ENCODE results near the gene PPP6C. TPM values are rescaled to one million over a fixed set of nuclear protein-coding genes. Genes with fewer than 3 reads are reported as not detected.
"Not testable (repeated sequence)": the region's sequence is repeated elsewhere in the genome, so short reads cannot be mapped to it uniquely, and the experiment has no call there.

Gene PPP6C
- polyA plus RNA-seq, 1 donor = 61.9 TPM

GRCh38 chr9:125142560-125143376 lies 46.8 kb downstream of the PPP6C start:
- peak; percentile 13 for DNase-seq

- DNase-seq = no peak
These were observed 47.9 kb downstream of the PPP6C start for GRCh38 chr9:125141751-125142150.

- DNase-seq = no peak
These were observed 48.4 kb downstream of the PPP6C start for GRCh38 chr9:125141251-125141650.

DNA sequence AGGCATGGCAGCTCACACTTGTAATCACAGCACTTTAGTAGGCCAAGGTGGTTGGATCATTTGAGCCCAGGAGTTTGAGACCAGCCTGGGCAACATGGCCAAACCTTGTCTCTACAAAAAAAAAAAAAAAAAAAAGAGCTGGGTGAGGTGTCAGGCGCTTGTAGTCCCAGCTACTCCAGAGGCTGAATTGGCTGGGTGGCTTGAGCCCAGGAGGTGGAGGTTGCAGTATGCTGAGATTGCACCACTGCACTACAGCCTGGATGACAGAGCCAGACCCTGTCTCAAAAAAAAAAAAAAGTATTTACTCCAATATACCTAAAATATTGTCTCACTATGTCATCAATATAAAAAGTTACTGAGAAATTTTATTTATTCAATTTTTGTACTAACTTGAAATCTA lies 49.0 kb downstream of the PPP6C start:
- DNase-seq = no peak

GRCh38 chr9:125137200-125137599 lies 52.4 kb downstream of the PPP6C start:
- DNase-seq = no peak

GRCh38 chr9:125134976-125135375 lies 54.6 kb downstream of the PPP6C start:
- DNase-seq = no peak

DNA sequence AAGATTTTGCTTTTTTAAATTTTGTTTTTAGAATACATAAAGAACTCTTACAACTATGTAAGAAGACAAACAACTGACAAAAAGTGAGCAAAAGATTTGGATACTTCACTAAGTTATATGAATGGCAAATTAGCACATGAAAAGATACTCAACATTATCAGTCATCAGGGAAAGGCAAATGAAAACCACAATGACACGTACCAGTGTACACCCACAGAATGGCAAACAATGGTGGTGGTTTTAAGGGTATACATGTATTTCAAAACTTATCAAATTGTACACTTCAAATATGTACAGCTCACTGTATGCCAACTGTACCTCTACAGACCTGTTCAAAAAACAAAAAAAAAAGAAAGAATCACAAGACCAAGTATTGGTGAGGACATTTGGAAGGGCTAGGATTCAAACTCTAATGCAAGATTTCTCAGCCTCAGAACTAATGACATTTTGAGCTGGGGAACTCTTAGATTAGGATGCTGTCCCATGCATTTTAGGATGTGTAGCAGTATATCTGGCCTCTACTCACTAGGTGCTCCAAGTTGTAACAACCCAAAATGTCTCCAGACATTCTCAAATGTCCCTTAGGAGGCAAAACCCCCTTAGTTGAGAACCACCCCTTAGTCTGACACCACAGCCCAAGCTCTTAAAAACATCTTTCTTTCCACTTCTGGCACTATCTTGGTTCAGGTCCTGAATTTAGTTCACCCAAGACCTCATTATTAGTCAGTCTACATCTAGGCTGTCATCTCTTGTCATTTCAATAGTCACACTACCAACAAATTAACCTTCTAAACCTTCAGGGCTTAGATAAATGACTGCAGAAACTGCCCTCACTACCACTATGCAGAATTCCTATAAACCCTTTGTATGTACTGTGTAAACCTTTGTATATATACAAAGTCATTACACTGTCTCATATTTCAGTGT lies 55.9 kb downstream of the PPP6C start:
- no peak for DNase-seq

DNA sequence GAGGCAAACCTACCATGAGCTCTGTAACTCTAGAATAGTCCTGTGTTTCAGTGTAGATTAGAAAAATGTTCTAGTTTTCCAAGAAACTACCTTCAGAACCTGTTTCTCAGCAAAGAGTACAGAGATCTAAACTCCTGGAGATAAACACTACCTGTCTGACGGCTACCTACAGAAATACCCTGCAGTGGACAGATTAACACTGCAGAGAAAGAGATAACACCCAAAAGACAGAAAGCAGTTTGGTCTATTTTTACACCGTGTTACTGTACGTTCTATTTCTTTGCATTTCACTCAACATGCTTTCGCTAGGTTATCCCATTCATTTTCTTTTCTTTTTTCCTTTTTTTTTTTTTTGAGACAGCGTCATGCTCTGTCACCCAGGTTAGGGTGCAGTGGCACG lies 57.8 kb downstream of the PPP6C start:
- DNase-seq = no peak

- no peak for DNase-seq
These were observed 63.4 kb downstream of the PPP6C start for GRCh38 chr9:125126019-125126746.

- no peak for DNase-seq
These were observed 64.1 kb downstream of the PPP6C start for GRCh38 chr9:125125523-125125922.

DNA sequence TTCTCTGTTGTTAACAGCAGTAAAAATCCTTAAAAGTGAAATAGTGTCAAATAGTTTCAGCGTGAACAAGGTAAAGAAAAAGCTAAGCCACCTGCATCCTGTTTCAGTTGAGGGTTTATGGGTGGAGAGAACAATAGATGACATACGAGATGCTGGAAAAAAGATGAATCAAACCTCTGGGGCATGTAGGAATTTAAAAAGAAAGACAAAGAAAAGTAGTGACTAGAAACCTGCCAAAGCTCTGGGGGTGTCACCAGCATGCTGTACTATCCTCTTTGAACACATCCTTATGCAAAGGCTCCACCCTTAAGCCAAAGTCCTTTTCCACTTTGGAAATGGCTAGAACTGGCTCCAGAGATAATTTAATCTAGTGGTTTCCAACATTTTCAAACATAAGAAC lies 68.5 kb downstream of the PPP6C start:
- no peak for DNase-seq

- no peak for DNase-seq
These were observed 69.8 kb downstream of the PPP6C start for GRCh38 chr9:125119643-125120286.

GRCh38 chr9:125118696-125119095 lies 70.9 kb downstream of the PPP6C start:
- not testable (repeated sequence) for DNase-seq

DNA sequence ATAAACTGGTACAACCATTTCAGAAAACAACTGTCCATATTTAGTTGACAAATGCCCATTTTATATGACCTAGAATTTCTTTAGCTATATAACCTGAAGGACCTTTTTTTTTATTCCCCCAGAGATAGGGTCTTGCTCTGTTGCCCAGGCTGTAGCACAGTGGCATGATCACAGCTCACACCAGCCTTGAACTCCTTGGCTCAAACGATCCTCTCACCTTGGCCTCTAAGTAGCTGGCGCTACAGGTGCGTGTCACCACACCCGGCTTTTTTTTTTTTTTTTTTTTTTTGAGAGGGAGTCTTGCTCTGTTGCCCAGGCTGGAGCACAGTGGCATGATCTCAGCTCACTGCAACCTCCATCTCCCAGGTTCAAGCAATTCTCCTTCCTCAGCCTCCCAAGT lies 75.1 kb downstream of the PPP6C start:
- DNase-seq = not testable (repeated sequence)

- no peak for DNase-seq
These were observed 79.1 kb downstream of the PPP6C start for GRCh38 chr9:125110464-125110863.

DNA sequence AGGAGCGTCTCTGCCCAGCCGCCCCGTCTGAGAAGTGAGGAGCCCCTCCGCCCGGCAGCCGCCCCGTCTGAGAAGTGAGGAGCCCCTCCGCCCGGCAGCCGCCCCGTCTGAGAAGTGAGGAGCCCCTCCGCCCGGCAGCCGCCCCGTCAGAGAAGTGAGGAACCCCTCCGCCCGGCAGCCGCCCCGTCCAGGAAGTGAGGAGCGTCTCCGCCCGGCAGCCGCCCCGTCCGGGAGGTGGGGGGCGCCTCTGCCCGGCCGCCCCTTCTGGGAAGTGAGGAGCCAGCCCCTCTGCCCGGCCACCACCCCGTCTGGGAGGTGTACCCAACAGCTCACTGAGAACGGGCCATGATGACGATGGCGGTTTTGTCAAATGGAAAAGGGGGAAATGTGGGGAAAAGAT lies 81.1 kb downstream of the PPP6C start:
- not testable (repeated sequence) for DNase-seq

DNA sequence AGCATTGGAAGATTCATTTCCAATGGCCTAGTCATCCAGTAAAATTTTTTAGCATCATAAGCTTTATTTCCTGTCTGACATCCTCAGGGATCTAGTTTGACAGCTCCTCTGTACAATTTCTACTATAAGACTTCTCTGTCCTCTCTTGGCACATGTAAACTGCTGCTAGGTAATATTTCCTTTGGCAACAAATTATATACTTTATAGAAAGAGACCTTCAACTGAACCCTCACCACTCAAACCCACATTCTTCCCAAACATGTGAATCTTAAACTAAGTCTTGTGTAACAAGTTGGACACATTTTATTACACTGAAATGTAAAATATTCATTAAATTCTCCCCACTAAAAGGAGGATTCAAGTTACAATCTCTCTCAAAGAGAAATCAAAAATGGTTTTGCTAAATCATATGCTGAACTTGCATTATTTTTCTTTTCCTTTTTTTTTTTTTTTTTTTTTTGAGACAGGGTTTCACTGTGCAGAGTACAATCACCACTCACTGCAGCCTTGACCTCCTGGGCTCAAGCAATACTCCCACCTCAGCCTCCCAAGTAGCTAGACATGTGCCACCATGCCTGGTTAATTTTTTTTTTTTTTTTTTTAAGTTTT lies 83.2 kb downstream of the PPP6C start:
- DNase-seq = no peak

DNA sequence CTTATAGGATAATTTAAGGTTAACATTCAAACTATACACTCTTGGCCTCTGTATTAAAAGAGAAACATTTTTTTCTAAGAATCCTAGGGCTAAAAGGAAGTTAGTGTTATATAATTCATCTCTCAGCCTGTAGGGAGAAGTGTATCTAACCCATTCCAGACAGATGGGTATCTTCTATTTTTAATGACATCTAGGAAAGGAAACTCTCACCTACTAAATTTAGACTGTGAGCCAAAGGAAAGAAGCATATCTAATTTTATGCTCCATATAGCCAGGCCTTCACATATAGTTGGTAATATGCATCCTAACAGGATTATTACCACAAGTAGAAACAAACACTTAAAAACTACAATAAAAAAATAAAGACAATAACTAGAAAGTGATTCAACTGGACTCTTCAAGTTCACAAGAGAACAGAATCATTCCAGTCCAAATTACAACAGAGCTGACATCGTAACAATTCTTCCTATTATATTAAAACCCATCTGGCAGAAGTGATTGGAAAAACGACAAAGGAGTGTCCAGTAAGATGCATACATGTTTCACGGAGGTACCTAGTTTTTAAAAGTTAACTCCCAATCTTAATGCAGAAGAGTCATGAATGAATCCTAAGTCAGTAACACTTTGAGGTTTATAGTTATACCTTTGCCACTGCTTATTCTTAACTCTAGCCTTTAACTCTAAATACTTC lies 85.7 kb downstream of the PPP6C start:
- DNase-seq = no peak

DNA sequence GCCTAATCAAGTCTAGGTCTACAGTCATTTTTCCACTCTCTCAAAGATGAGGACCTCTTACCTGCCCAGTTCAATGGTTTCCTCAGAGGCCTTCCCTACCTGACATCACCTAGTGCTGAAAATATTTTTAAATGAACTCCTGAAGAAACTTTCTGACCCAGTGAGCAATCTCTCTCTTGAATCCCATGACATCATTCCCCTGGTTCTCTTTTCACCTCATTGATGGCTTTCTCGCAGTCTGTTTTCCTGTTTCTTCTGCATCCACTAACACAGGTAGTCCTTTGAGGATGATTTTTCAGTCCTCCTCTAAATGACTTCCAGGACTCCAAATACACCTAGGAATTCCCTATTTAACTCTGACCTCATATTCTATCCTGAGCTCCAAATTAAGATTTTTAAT lies 86.6 kb downstream of the PPP6C start:
- no peak for DNase-seq

DNA sequence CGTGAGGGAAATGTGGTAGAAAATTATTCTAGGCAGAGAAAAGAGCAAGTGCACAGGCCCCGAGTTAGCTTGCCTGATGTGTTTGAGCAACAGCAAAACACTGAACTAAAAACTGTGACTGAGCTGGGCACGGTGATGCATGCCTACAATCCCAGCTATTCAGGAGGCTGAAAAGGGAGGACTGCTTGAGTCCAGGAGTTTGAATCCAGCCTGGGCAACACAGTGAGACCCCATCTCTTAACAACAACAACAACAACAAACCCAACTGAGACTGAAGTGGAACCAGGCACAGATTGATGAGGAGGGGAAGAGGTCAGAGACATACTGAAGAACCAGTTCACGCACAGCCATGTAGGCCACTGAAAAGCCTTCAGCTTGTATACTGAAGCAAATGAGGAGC lies 88.8 kb downstream of the PPP6C start:
- no peak for DNase-seq

- no peak for DNase-seq
These were observed 89.8 kb downstream of the PPP6C start for GRCh38 chr9:125099816-125100215.

Data from left kidney (tissue), 2 donors.